IPS-NIHi11 (cell line): ENCODE measurements around the gene CDH12.

Experiments used
- DNase-seq: peaks from one replicate; pipeline ENCODE4 v3.0.0; 2012; ENCODE audit warnings: mixed read lengths, low spot score

CDH12 gene

DNA sequence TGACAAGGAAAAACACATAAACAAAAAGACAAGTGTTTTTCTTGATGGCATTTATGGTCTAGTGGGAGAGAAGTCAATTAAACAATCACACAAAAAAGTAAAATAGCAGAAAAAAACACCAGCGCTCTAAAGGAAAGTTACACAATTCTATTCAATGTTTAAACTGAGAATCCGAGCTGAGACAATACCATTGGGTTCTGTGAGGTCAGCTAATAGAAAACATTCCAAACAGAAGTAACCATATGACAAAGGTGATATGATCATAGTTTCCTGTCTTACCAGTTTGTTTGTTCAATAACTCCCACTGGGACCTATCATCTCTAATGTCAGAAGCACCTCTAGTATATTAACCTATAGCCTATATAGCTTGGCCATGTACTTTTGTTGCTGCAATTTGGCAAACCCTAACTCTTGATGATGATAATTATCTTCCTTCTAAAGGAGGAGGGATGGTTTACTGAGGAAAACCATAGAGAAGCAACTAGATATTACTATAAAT, 1030.0 kb downstream of the CDH12 start:
- DNase-seq, result no peak

DNA sequence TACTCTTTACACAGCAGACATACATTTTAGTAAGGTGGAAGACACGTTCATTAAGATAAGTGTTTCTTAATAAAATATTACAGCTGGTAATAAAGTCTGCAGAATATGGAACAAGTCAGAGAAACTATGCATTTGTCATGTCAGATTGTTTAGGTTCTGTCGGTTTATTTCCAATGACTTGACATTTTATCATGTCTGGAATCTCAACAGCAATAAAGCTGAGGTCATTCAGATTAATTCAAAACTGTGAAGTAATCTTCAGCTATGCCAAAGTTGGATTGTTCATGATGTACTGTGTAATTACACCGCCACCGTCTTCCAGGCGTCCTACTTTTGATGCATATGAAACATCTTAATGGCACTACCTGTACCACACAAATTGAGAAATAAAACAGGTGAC, 1032.6 kb downstream of the CDH12 start:
- no peak for DNase-seq

DNA sequence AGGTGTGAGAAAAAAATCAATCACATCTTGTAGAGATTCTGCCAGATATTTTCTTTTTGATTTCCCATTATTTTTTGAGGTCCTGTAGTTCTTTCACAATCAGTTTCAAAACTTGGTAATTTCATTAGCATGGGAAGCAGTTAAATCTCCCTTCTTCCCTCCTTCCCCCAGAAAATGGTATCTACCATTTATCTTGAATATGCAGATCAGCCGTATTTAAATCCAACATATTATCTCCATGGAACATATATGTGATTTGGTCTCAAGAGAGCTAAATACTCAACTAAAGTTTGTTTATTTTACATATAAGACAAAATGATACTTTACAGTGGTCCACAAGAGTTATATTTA, 1034.8 kb downstream of the CDH12 start:
- DNase-seq, result no peak

- DNase-seq, result no peak
Observed at GRCh38 chr5:21817668-21818369, 1035.3 kb downstream of the CDH12 start.

- no peak for DNase-seq
Observed at GRCh38 chr5:21810737-21811316, 1042.3 kb downstream of the CDH12 start.

DNA sequence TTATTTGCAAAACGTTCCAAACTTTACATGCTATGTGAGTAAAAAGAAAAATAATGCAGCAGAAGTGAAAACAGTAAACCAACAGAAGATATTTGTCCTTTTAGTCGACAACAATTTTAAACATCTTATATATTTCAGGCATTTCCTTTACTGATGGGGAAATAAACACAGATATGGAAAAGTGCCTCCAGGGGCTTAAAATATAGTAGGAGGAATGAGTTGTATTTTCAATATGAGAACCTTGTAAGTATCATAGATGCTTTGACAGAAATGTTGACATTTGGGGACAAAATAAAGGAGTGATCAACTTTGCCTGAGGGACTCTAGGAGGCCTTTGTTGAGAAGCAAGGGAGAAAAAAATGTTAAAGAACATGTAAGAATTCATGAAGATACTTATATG, 1043.5 kb downstream of the CDH12 start:
- DNase-seq, result no peak

- no peak for DNase-seq
Observed at GRCh38 chr5:21807953-21808352, 1045.2 kb downstream of the CDH12 start.

- no peak for DNase-seq
Observed at GRCh38 chr5:21806943-21807342, 1046.2 kb downstream of the CDH12 start.

DNA sequence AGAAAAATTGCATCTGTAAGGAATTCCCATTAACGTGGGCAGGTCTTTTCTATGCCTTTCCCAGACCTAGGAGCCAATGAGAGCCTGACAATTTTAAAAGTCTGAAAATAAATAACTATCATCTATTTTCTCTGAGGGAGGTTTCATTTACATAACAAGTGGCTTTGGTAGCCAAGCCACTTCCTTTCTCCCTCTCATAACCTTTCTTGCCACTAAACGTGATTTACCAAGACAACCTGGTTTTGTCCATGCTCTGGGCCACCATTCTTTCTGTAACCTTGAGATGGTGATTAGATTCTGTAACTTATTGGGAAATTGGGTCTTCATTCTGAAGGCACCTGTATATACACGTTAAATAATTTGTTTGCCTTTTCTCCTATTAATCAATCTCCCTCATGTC, 1046.9 kb downstream of the CDH12 start:
- no peak for DNase-seq

DNA sequence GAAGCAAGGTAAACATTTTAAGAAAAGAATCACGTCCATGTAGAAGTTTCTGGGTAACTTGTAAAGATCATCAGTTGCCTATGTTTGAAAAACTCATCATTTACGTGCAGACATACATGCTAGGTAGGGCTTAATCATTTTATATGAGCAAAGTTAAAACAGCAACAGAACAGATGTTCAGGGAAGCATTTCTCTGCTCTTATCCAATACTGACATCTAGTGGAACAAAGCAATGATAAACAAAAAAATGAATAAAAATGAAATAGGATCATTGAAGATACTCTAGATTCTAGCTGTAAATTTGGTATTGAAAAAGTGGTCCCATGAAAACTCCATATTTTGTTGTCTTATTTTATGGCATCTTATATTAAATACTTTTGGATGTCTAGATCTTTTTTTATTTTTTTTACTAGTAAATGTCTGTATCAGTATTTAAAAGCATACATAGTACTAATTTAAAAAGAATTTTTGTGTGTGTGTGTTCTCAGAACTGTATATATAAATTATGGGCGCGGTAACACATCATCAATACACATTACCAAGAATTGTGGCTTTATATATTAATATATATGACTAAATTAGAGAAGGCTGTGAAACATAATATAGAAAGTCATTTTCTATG, 1050.2 kb downstream of the CDH12 start:
- DNase-seq, result peak; percentile 19

DNA sequence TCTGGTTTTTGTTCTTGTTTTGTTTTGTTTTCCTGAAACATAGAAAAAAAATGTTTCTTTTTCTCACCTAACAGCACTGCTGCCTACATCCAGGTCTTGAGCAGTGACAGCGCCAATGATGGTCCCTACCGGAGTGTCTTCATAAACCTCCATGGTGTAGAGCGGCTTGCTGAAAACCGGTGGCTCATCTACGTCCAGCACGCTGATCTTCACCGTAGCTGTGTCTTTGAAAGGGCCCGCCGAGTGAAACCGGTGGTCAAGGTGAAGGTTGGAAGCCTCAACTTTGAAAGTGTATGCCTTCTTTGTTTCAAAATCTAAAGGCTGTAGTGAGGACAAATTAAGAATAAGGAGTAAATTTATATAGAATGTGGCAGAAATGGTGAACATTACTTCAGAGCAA, 1051.0 kb downstream of the CDH12 start:
- no peak for DNase-seq

- no peak for DNase-seq
Observed at GRCh38 chr5:21792748-21793147, 1060.4 kb downstream of the CDH12 start.

- DNase-seq, result no peak
Observed at GRCh38 chr5:21791304-21791703, 1061.8 kb downstream of the CDH12 start.

DNA sequence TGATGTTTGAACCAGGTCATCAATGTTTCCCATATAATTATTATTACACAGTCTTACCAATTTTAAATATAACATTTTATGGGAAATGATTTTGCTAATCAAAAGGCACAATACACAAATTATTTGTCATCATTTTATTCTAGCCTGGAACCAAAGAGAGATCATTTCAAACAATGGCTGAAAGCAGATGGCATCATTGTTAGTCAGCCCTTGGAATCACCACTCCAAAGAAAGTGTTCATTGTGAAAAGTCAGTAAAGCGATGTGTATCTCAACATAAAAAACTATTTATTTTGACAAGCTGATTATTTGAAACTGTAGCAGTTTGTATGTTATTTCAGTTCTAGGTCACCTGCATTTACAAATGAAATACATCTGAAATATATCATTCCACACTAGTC, 1068.7 kb downstream of the CDH12 start:
- no peak for DNase-seq

GRCh38 chr5:21783074-21783679, 1070.0 kb downstream of the CDH12 start:
- no peak for DNase-seq

- no peak for DNase-seq
Observed at GRCh38 chr5:21776466-21776865, 1076.7 kb downstream of the CDH12 start.

GRCh38 chr5:21774801-21775200, 1078.3 kb downstream of the CDH12 start:
- DNase-seq, result peak; percentile 6

- no peak for DNase-seq
Observed at GRCh38 chr5:21774281-21774680, 1078.9 kb downstream of the CDH12 start.

GRCh38 chr5:21773456-21773855, 1079.7 kb downstream of the CDH12 start:
- no peak for DNase-seq

DNA sequence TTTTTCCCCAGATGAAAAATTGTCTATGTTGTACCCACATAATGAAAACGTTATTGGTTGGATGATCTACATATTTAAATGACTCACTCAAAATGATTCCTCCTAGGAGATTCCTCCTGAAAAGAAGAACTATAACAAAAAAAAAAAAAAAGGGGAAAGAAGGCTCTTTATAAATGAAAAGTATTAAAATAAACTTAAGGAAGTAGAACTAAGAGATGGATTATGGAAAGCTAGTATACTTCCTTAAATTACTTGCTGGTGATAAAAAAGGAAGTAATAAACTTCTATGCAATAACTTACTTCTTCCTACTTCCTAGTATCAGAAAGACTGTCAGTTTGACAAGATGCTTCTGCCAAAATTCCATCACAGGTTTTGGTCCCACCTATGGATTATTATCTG, 1087.7 kb downstream of the CDH12 start:
- no peak for DNase-seq

DNA sequence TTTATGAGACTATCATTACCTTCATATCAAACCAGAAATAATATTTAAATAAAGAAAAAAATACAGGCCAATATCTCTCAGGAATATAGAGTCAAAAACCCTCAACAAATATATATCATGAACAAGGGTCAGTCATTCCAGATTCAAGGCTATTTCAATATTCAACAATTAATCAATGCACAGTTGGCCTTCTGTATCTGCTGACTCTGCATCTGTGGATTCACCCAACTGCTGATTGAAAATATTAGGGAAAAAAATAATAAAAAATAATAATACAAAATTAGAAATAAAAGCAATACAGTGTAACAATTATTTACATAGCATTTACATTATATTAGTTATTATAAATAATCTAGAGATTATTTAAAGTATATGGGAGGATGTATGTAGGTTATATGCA, 1114.0 kb downstream of the CDH12 start:
- DNase-seq, result no peak

- no peak for DNase-seq
Observed at GRCh38 chr5:21723500-21723899, 1129.6 kb downstream of the CDH12 start.
